CD4-positive, alpha-beta T cell treated with Interleukin-10 for 1 hour (primary cell): ENCODE results near the gene RASL11B.
"Not testable (repeated sequence)": the region's sequence is repeated elsewhere in the genome, so short reads cannot be mapped to it uniquely, and the experiment has no call there.

Experiments
- DNase-seq: peaks from one replicate; pipeline ENCODE4 v3.0.0-alpha.2; 2020

Gene RASL11B, protein sequence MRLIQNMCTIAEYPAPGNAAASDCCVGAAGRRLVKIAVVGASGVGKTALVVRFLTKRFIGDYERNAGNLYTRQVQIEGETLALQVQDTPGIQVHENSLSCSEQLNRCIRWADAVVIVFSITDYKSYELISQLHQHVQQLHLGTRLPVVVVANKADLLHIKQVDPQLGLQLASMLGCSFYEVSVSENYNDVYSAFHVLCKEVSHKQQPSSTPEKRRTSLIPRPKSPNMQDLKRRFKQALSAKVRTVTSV

DNA sequence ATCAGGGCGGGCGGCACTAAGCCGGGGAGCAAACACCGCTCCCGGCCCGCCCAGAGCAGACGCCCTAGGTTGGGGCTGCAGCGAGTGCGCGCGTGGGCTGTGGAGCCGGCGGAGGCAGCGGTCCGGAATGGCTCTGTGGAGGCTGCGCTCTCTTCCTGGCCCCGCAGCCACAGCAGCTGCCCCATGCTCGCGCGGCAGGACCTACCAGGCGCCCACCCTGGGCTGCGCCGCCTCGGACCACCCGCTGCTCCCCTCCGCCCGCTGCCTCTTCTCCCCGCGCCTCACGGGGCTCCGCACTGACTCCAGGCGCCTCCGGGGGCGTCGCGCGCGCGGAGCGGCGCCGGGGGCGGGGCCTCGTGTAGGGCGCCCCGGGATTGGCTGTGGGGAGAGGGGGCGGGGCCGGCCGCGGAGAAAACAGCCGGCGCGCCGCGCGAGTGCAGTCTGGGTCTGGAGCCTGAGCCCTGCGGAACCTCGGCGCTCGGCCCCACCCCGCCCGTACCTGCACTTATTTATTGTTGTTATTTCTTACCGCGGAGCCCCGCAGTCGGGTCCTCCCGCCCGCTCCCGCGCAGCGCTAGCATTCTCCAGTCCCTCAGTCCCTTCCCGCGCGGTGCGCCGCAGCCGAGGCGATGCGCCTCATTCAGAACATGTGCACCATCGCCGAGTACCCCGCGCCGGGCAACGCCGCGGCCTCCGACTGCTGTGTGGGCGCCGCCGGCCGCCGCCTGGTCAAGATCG lies at the start of gene RASL11B:
TSS of gene RASL11B (plus strand) at position 439 of the 738 bp plus-strand sequence. CDS start at position 630, 191 bp downstream.
- DNase-seq, result peak; percentile 86

DNA sequence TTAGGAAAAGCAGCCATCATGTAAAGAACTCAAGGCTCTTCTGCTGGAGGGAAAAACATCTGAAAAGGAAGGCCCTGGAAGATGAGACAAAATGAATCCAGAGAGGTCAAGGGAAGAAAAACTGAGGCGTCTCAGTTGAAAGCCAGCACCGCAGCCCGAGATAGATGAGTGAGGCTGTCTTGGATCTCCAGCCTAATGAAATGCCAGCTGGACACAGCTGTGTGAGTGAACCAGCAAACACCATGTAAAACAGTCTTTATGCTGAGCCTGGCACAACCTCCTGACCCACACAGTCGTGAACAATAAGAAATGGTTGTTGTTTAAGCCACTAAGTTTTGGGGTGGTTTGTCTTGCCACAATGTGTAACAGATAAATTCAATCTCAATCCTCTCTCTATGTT lies 48.6 kb upstream of the RASL11B start:
- no peak for DNase-seq

DNA sequence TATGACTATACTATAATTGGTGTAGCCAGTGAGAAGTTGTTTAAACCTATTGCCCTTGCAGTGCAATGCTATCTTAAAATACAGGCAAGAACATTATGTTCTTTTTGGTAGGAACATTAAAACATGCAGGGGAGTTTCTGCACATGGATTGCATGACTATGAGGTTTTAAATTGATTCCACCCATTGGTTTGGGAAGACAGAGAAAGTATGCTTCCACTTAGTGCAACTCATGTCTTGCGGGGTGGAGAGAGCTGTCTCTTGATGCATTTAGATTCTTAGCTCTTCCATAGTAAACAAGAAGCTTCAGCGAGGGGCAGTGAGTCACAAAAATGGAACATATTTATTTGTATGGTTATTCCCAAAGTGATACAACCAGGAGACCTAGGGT lies 39.5 kb upstream of the RASL11B start:
- no peak for DNase-seq

DNA sequence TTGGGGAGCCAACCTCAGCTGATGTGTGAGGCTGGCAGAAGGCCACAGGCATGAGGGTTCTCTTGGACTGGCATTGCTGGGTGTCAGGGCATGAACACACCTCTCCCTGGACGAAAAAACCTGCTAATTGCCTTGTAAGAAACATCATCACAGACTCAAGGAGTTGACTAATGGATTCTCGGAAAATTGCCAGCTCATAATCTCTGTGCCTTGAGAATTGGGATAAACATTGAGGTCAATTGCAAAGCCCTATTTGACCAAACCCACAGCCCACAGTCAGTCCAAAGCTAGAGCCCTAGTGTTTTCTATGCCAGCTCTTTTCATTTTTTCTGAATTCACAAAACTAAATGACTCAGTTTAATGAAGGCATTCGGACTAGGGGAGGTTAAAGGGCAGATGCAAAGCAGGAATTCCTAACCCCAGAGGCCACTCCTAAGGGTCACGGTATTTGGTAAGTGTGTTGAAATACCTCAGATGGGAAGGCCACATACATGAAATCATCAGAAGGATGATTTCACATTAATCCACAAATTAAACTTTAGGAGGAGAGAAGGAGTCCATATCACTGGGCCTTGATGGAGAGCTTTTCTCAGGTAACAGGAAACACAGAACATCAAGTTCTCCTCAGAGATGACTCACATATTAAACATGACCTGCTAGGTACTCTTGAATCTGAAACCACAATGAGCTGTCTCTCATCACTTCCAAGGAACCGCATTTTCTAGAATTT lies 39.0 kb upstream of the RASL11B start:
- DNase-seq, result no peak

DNA sequence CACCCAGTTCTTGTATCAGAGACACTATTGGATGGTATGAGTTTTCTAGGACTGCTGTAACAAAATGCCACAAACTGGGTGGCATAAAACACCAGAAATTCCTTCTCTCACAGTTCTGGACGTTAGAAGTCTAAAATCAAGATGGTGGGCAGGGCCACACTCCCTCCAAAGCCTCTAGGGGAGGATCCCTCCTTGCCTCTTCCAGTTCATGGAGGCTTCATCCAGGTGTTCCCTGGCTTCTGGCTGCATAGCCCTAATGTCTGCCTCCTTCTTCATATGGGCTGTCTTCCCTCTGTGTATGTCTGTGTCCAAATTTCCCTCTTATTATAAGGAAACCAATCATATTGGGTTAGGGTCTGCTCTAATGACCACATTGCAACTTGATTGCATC lies 38.4 kb upstream of the RASL11B start:
- DNase-seq, result no peak

DNA sequence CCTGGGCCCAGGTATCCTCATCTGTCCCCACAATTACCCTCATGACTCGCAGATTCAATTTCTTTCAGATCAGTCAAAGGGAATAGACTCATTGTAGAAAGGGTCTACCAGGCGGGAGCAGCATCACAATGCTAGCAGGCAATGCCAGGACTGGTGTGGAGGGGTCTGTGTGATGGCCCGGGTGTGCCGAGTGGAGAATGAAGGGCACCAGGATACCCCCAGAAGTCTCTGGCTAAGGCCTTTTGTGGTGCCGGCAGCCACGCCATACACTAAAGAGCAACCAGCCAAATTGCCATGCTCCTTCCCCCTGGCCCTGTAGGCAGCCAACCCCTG lies 37.9 kb upstream of the RASL11B start:
- DNase-seq, result no peak

DNA sequence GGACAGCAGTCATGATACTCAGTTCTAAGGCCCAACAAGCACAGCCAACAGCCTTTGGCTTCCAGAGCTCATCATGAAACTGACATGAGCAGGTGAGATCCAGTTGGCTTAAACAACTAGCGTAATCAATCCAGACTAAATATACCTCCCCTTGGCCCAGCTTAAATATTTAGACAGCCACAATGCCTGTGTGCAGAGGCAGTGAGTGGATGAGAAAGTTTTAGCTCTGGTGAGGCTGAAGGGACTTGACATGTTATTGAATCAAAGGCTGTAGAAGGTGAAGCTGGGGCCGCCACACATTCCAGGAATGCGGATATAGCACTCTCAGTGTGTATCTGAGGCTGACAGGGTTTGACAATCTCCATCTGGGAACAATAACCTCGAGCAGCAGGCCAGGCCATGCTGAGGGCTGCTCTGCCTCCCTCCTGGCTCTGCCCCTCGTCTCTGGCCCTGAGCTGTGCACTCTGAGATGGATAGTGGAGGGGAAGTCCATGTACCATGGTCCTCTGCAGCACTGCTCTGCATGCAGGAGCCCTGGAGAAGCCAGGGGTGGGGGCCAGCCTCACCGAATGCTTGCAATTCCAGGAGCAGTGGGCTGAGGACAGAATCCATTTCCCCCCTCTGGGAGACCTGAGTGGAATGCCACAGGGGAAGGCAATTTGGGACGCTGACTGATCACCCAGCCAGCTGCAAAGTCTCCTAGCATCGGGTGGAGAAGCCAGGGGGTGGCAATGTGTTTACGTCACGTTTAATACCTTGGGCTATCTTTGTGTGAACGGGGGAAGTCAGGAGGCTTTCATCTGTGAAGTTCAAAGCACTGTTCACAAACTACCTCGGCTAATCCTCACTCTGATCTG lies 37.3 kb upstream of the RASL11B start:
- no peak for DNase-seq

DNA sequence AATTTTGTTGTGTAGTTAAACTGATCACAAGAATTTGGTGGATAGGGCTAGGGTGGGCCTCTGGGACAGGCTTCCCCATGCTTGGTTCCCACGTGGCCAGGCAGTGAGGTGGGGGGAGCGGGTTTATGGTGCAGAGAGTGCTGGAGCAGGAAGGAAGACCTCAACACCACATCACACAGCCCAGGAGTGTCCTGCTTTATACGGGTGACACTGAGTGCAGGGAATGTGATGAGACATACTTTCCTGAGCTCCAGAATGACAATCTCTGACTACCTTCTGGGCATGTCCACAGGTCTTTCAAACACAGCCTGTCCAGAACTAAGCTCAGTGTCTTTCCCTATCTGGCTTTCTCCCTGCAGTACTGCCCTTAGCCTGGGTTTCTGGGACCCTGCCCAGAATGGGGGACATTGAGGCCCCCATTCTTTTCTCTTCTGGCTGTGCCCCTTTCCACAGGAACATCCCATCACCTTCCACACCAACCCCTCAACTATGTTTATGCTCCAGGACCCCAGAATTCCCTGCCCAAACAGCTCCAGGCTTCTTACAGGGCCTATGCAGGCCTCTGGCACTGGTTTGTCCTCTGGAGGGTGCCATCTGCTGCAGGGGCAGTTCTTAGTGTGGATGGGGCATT lies 36.5 kb upstream of the RASL11B start:
- DNase-seq, result no peak

DNA sequence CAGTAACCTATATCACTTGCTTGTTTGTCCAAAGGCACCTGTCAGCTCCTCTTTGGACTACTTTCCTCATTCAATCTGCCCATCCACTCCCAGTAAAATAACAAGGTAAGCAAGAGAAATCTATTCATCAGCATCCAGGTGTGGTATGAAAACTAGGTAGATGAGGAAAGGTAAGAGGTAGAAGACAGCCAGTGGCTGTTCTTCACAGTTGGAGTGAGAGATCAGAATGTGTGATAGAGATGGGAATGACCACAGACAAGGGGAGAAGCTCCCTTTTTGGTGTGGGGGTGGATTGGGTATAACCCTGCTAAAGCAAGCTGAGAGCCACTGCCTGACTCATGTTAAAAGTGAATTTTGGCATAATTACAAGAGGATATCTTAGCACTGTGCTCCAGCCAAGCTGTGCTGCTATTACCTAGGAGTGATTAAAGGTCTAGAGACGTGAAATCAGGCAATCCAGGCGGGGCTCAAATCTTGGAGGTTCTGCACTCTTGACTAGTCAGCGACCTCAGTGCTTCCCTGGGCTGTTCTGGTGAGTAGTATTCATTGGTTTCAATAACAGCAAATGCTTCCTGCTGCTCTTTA lies 28.1 kb upstream of the RASL11B start:
- no peak for DNase-seq

DNA sequence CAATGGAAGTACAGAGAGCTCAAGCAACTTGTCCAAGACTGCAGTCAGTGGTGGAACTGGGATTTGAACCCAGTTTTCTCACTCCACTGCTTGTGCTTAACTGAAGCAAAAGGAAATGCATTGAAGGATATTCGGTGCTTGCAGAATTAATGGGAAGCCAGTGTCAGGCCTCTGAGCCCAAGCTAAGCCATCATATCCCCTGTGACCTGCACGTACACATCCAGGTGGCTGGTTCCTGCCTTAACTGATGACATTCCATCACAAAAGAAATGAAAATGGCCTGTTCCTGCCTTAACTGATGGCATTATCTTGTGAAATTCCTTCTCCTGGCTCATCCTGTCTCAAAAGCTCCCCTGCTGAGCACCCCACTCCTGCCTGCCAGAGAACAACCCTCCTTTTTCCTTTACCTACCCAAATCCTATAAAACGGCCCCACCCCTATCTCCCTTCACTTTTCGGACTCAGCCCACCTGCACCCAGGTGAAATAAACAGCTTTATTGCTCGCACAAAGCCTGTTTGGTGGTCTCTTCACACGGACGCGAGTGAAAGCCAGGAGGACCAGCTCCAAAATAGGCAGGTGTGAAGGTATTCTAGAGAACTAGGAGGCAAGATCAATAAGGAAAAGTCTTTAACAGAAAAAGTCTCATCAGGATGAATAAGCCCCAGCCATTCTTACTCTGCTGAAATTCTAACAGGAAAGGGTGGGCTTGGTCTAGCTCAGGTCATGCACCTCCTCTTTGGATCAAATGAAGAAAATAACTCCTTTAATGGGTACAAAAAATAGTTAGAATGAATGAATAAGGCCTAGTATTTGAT lies 27.3 kb upstream of the RASL11B start:
- DNase-seq, result not testable (repeated sequence)

DNA sequence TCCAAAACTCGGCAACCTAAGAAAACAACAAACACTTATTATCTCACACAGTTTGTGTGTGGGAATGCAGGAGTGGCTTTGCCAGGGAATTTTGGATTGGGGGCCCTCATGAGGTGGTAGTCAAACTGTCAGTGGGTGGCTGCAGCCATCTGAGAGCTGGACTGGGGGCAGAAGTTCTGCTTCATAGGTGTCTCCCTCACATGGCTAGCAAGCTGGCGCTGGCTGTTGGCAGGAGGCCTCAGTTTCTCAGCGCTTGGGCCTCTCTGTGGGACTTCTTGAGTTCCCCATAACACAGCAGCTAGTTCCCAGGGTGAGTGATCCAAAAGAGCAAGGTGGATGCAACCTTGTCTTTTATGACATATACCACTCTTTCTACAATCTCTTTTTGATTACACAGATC lies 26.0 kb upstream of the RASL11B start:
- DNase-seq, result no peak

DNA sequence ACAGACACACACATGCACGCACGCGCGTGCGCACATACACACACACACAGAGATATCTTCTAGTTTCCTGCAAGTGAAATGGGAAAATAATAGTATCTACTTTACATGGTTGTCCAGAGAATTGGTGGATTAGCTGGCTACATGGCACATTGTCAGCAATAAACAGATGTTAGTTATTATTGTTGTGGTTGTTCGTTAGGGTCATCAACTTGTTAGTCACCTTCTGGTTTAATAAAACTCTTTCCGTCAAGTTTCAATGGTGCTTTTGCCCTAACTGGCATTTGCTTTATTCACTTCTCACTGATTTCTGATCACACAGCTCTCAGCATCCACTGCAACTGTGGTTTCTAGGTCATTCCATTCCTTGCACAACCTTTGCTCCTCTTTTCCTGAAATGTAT lies 25.4 kb upstream of the RASL11B start:
- DNase-seq, result no peak

DNA sequence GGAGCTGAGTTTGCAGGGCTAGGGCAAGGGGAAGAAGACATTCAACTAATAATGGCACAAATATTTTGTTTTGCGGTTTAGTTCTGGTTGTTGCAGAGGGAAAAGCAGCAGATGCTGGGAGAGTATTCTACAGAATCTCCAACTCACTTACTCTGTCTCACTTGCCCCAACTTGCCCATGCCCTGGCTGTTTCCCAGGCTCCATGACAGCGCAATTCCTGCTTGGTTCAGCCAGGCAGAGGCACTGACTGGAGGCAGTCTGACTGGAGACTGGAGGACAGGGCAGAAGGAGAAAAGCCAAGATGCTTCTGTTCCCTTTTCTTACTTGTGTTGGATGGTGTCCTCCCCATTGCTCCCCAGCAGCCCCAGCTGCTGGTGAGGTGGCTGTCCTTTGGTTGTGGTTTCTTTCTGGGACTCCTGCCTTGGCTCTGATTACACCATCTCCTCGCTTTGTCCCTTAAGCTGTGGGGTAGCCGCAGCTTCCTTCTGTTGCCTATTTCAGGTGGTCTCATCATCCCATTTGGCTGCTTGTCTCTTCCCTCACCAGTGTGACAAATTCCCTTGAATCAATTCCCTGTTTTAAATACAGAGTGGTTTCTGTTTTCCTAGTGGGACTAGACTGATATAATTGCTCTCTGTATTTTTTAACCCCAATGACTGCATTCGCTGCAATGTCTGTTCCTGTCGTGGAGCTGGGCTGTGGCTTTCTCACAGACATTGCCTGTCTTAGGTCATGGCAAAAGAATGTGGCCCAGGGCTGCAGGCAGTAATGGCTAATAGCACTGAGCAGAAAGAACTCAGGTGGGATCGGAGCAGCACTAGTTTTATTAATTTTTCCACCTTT lies 24.2 kb upstream of the RASL11B start:
- DNase-seq, result no peak

DNA sequence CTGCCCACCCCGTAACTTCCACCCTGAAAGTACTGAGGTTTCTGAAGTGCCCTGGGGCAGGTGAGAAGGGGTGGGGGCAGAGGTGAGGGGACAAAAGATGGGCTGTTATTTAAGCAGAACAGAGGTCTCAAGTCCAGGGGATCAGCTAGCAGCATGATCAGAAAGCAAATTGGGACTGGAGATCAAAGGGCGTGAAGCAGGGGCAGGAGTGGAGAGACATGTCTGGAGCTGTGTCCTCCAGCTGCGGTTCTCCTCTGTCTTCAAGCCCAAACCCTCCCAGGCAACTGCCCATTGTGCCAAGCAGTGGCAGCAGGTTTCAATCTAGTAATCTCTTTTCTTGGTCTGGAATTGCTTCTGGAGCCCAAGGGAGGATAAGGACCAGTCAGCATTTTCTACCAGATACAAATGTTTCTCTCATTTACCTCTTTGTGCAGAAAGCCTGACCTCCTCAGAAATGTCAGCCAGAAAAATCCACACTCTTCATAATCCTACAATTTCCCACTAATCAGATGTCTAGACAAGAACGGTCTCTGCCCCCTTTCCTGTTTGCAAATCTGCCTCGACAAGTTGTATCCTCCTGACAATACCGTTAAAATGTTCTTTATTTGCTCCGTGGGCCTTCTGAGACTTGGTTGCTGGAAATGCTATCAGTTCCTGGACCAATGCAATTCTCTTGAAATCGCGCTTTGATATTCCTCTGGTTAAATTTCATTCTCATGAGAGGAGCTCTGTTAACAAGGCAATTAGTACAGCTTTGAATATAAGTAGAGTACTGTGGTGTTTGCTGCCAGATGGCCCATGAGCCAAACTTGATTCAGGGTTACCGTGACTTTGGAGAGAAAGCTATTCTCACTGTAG lies 23.2 kb upstream of the RASL11B start:
- DNase-seq, result no peak

DNA sequence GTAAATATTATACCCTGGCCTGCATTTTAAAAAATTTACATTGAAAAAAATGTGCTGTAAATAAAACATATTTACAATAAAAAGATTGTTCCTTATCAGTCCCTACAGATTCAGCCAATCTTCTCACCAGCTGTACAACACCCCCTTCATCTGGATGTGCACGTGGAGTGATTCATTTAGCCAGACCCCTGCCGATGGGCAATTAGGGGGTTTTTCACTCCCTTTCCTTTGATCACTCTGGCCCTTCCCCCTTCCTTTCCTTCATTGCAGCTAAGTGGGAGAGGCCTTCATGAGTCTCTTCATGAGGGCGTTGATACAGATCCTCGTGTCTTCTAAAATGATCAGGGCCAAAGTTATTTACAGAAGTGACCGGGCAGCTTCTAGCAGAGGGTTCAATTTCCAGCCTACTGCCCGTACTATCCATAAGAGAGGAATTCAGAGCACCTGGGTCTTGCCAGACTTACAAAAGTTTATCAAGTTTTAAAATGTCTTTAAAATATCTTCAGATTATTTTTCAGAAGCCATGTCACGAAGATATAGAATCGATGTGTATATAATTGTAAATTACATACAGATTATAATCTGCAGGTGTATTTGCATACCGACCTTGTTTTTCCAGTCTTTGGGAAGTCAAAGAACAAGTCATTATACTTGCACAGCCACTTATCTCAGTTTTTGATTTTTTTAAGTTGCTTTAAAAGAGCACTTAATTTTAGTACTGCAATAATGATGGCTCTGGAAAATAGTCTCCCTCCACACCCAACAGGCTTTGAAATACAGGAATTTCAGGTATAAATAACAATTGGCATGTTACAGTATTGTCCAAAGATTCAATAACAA lies 21.4 kb upstream of the RASL11B start:
- DNase-seq, result no peak

DNA sequence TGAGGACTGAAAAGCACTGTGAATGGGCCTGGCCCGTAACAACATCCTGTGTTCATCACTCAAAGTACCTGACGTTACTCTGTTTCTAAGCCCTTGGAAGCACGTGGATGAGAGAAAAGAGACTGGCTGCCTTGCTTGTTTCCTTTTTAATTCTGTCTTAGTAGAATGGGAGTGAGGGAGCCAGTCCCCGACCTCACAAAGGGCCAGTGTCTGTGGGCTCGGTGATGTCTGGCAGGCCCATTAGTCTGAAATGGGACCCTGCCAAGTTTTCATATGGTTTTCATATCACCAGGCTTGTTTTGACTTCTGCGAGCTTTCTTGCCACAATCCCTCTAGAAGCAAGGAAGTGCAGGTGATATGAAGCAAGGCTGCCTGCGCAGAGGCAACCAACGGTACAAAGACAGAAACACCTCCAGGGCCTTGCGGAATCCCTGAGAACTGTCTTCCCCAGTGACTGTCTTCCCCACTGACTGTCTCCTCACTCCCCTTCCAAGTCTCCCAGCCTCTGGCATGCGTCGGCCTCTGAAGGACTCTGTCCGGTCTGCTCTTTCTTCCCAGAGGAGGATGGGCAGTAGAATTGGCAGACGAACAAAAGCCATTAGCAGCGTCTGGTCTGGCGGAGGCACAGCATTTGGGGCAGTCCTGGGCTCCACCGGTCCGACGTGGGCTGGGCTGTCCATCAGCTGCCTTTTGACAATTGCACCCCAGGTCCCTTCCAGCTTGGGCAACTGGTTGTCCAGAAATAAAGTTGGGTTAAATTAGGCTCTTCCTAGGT lies 20.2 kb upstream of the RASL11B start:
- DNase-seq, result no peak

DNA sequence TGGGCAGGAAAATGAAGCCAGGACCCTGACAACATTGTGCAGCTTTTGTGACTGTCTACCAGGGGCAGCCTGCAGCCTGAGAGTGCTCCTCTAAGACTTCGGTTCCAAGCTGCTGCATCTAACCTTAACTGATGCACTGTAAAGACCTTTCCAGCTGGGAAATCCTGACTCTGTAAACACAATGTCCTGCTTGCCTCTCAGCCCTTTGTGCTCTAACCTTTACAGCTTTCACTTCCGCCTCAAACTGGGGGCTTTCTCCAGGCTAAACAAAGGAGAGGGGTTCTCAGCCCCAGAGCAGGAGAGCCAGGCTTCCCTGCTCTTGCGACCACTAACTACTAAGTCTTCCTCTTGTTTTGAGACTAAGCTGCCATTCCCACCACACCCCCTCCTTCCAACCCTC lies 19.3 kb upstream of the RASL11B start:
- no peak for DNase-seq

DNA sequence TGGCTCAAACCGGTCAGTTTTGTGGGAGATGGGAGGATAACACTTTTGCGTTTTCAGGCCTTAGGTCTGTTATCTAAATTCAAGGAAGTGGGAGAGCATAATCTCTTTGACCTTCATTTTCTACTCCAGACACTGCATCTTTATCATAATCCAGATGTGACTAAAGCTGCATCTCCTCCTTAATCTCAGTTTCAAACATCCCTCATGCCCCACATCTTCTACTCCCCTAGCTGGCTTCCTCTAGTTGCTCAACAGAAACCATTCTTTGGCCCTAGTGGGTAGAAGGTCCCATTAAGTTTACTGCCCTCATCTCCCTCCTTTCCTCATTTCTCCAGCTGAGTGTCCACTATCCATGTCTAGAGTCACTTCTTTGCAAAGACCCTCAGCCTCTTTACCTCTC lies 18.8 kb upstream of the RASL11B start:
- no peak for DNase-seq
